Posterior vena cava (tissue), 2 donors: ENCODE results near the gene KIF17. TPM values are rescaled to one million over a fixed set of nuclear protein-coding genes. Genes with fewer than 3 reads are reported as not detected.
A peak's percentile ranks its signal among the peaks of the same experiment; 100 is the strongest.

Experiments
- DNase-seq: peaks from one replicate; pipeline ENCODE4 v3.0.0-alpha.2; 2020; ENCODE audit warnings: low spot score
- intact Hi-C, 2 donors: fragments of 100-400 bp; cut with DNase I; formaldehyde crosslinking; loops; one replicate each; pipeline versions ENCODE4 v1.14.1 to v1.14.2; 2022 to 2023
- total RNA-seq, 2 donors: library from RNA; stranded (reverse); fragmentation: NEBNext Ultra II Directional; extraction: Animal tissue kit (Norgen Biotek cat#: 25700); gene quantifications; one replicate each; pipeline ENCODE4 v1.2.1, GENCODE V29; 2021
- donor health status: DM: yes; HTN: yes; CAD: no.
- donor health status: DM: yes; HTN: yes; CAD: no.

Gene KIF17
- total RNA-seq, 2 donors from 2014 or later: 2.9 to 3.2 TPM

DNA sequence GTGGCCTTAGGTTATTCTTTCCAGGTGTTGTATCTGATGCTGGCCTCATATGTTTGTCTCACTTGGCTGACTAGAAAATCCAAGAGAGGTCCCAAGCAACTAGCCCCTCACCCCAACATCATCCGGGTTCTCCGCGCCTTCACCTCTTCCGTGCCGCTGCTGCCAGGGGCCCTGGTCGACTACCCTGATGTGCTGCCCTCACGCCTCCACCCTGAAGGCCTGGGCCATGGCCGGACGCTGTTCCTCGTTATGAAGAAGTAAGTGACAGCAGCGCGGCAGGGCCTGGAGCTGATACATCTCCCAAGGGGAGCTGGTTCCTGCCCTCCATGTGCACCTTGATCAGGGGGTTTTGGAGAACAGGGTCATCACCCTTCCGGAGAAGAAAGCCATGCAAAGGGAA, 73.4 kb downstream of the KIF17 start:
- no peak for DNase-seq
- intact Hi-C loops: loop anchor here (5.0 kb wide), 2 partner anchors 67 to 122 kb away; no protein-coding TSS in a partner anchor

DNA sequence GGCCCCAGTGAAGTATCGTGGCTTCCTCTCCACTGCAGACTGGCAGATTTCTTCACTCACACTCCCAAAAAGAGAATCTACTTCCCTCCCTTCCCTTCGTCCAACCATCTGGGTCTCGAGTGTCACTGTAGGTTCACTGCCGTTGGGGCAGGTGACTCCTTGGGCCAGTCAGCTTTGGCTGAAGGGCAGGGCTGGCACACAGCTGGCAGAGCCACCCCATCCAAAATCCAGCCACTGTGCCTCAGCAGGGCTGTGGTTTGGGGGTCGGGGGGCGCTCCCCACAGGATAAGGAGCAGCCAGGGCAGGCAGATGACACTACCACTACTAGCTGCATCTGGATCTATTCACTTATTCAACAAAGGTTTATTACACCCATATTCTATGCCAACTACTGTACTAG, 74.7 kb downstream of the KIF17 start:
- no peak for DNase-seq
- intact Hi-C loops: loop anchor here (5.0 kb wide), 2 partner anchors 66 to 121 kb away; no protein-coding TSS in a partner anchor

- intact Hi-C loops: loop anchor here (5.0 kb wide), 2 partner anchors 65 to 120 kb away; no protein-coding TSS in a partner anchor
- no peak for DNase-seq
Measured at GRCh38 chr1:20641975-20642374, 75.8 kb downstream of the KIF17 start.

GRCh38 chr1:20640183-20640597, 77.6 kb downstream of the KIF17 start:
- DNase-seq: no peak
- intact Hi-C loops: loop anchor here (5.0 kb wide), 2 partner anchors 63 to 118 kb away; no protein-coding TSS in a partner anchor

DNA sequence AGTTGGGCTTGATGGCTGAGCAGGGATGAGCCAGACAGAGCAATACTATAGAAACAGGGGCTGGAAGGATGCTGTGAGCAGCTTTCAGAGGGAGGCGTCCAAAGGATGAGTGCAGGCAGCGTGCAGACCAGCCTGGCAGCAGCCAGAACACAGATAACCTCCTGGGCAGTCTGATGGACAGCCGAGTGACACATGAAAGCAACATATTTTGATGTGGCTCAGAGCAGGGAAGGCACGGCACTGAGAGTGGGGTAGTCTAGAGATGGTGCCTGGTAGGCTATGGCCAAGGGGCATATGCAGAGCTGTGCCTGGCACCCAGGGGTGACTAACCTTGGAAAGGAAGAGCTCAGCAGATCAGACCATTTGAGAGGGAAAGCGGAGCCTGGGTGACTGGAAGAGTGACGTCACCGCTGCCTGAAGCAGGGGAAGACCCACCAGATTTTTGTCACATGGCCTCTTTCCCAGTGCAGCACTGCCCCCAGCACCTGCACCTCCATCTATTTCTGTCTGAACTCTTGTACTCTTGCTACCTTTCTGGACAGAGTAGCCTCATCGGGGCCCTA, 80.9 kb downstream of the KIF17 start:
- no peak for DNase-seq
- intact Hi-C loops: loop anchor here (5.0 to 10.0 kb wide), 2 partner anchors 62 to 115 kb away; no protein-coding TSS in a partner anchor

DNA sequence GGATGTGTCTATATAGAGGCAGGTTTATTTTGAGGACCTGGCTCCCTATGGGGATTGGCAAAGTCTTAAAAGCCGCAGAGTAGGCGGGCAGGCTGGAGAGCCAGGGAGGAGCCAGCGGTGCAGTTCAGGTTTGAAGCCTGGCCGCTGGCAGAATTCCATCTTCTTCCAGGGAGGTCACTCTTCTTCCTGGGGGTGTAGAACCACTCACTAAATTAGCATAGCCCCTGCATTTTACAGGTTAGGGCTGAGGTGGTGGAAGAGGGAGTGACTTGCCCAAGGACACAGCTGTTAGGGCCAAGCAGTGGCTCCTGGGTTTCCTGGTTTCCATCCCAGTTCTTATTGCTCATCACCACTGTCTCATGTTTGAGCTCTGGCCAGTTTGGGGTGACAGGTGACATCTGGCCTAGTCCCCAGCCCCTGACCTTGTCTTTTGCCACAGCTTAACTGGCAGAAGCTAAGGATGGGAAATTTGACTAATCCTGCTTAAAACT, 83.2 kb downstream of the KIF17 start:
- intact Hi-C loops: loop anchor here (5.0 to 10.0 kb wide), 2 partner anchors 60 to 112 kb away; no protein-coding TSS in a partner anchor
- DNase-seq: no peak

DNA sequence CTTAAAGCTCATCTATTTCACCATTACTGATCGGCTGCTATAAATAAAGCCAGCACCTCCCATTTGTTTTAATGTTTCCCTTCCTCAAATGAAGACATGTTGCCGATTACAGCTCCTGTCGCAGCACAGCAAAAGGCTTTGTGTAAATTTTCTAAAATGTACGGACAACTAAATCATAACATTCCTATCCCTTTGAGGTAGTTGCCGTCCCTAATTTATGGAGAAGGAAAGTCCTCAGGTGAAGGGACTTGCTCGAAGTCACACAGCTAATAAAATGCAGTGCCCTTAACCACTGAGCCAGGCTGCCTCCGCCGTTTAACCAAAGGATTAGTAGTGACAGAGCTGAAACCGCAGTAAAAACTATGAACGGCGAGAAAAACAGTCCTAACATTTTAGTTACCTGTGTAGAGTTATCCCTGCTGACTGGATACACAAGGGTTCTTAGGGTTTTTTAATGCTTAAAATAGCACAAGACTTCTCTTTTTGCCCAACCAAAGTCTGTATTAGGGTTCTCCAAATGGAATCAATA, 83.7 kb downstream of the KIF17 start:
- no peak for DNase-seq
- intact Hi-C loops: loop anchor here in 1 of 2 donors (10.0 kb wide), 1 partner anchor 59 kb away; no protein-coding TSS in a partner anchor

GRCh38 chr1:20633190-20634064, 84.4 kb downstream of the KIF17 start, which contains the start of gene PINK1:
TSS of gene PINK1 (plus strand) at chr1:20633458. CDS start at chr1:20633549, 91 bp downstream.
- intact Hi-C loops: loop anchor here in 1 of 2 donors (10.0 kb wide), 1 partner anchor 59 kb away; no protein-coding TSS in a partner anchor
- DNase-seq: peak; percentile 95

- intact Hi-C loops: loop anchor here in 1 of 2 donors (10.0 kb wide), 1 partner anchor 58 kb away; no protein-coding TSS in a partner anchor
- DNase-seq: no peak
Measured at GRCh38 chr1:20632386-20632785, 85.4 kb downstream of the KIF17 start.

GRCh38 chr1:20630729-20631128, 87.1 kb downstream of the KIF17 start:
- intact Hi-C loops: loop anchor here in 1 of 2 donors (10.0 kb wide), 1 partner anchor 56 kb away; no protein-coding TSS in a partner anchor
- no peak for DNase-seq

DNA sequence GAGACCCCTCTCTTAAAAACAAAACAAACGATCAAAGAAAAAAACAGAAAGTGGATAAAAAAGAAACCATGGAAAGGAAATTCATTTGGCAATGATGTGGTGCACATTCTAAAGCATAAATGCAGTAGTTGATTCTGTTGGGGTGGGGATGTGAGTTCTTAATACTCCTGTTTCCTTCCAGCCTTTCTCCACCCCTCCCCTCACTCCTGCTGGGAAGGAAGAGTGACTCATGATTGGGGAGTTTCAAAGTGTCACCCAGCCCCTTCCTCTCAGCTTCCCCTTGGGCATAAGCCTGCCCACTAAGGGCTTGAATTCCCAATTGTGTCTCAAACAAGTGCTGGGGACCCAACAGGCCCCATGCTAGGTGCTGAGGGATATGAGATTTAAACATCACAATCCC, 91.3 kb downstream of the KIF17 start:
- intact Hi-C loops: no loop called here

GRCh38 chr1:20626098-20626427, 91.7 kb downstream of the KIF17 start:
- no peak for DNase-seq
- intact Hi-C loops: no loop called here

More for the DNA sequence above, 91.3 kb downstream of the KIF17 start:
- no peak for DNase-seq

GRCh38 chr1:20625176-20626097, 92.4 kb downstream of the KIF17 start:
- no peak for DNase-seq
- intact Hi-C loops: no loop called here

- intact Hi-C loops: no loop called here
- DNase-seq: no peak
Measured at GRCh38 chr1:20624709-20625108, 93.1 kb downstream of the KIF17 start.

- intact Hi-C loops: no loop called here
- no peak for DNase-seq
Measured at GRCh38 chr1:20621012-20621411, 96.8 kb downstream of the KIF17 start.

GRCh38 chr1:20619999-20620398, 97.8 kb downstream of the KIF17 start:
- intact Hi-C loops: no loop called here

DNA sequence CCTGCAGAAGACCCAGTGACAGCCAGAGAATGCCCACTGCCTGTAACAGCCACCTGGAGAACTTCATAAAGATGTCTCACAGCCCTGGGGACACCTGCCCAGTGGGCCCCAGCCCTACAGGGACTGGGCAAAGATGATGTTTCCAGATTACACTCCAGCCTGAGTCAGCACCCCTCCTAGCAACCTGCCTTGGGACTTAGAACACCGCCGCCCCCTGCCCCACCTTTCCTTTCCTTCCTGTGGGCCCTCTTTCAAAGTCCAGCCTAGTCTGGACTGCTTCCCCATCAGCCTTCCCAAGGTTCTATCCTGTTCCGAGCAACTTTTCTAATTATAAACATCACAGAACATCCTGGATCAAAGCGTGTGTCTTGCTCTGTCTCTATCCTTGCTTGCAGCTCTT, 99.3 kb downstream of the KIF17 start:
- no peak for DNase-seq
- intact Hi-C loops: no loop called here

More at GRCh38 chr1:20619999-20620398, 97.8 kb downstream of the KIF17 start:
- no peak for DNase-seq

GRCh38 chr1:20616847-20617487, 100.8 kb downstream of the KIF17 start:
- intact Hi-C loops: no loop called here
- no peak for DNase-seq
